Mucosa of stomach (tissue), 1 donor: ENCODE measurements around the gene SNX20.

Experiments used
- H3K27me3 ChIP-seq: one replicate; pipeline ENCODE4 v1.7.0; 2013; ENCODE audit warnings: mild to moderate bottlenecking, low read length; ENCODE audit not compliant: control insufficient read depth, insufficient read depth
- H3K36me3 ChIP-seq: one replicate; pipeline ENCODE4 v1.7.0; 2013; ENCODE audit warnings: low read length; ENCODE audit not compliant: control insufficient read depth, insufficient read depth
- H3K4me1 ChIP-seq: one replicate; pipeline ENCODE4 v1.7.0; 2013; ENCODE audit warnings: mild to moderate bottlenecking, low read length; ENCODE audit not compliant: control insufficient read depth, insufficient read depth
- H3K4me3 ChIP-seq: one replicate; pipeline ENCODE4 v1.7.0; 2013; ENCODE audit warnings: low read length
- H3K9ac ChIP-seq: one replicate; pipeline ENCODE4 v1.7.0; 2013; ENCODE audit warnings: mild to moderate bottlenecking, low read length, moderate library complexity
- H3K9me3 ChIP-seq: one replicate; pipeline ENCODE4 v1.7.0; 2013; ENCODE audit warnings: mild to moderate bottlenecking, low read length, moderate library complexity; ENCODE audit not compliant: control insufficient read depth
- donor health status: Pancreatic carcinoma.

Gene SNX20

GRCh38 chr16:50685462-50686063 lies 4.5 kb upstream of the SNX20 start:
- Histone ChIP-seq H3K4me3 (no peak overlapping the region), H3K27me3 (no peaks in the 10 kb centered on the region), H3K4me1 (no peaks in the 10 kb centered on the region), H3K9me3 (no peaks in the 10 kb centered on the region), H3K36me3 (no peaks in the 10 kb centered on the region), H3K9ac (no peak overlapping the region)

- no peak overlapping the region for H3K9ac ChIP-seq
- no peak overlapping the region for H3K4me3 ChIP-seq
- no peaks in the 10 kb centered on the region for H3K4me1 ChIP-seq
- H3K9me3 ChIP-seq, result no peaks in the 10 kb centered on the region
- H3K36me3 ChIP-seq, result no peaks in the 10 kb centered on the region
- H3K27me3 ChIP-seq, result no peaks in the 10 kb centered on the region
These were observed 3.8 kb upstream of the SNX20 start for GRCh38 chr16:50684823-50685461.

- H3K9ac ChIP-seq, result no peak overlapping the region
- no peaks in the 10 kb centered on the region for H3K36me3 ChIP-seq
- no peak overlapping the region for H3K4me3 ChIP-seq
- H3K4me1 ChIP-seq, result no peaks in the 10 kb centered on the region
- no peaks in the 10 kb centered on the region for H3K9me3 ChIP-seq
- H3K27me3 ChIP-seq, result no peaks in the 10 kb centered on the region
These were observed 2.7 kb upstream of the SNX20 start for GRCh38 chr16:50683689-50684374.

- Histone ChIP-seq H3K4me3 (no peak overlapping the region), H3K36me3 (no peaks in the 10 kb centered on the region), H3K9ac (peak overlapping the region; percentile 44), H3K27me3 (no peaks in the 10 kb centered on the region), H3K9me3 (no peaks in the 10 kb centered on the region), H3K4me1 (no peaks in the 10 kb centered on the region)
These were observed 587 bp downstream of the SNX20 start for GRCh38 chr16:50680556-50680893.

GRCh38 chr16:50679676-50680555 lies 1.2 kb downstream of the SNX20 start:
- no peaks in the 10 kb centered on the region for H3K4me1 ChIP-seq
- no peaks in the 10 kb centered on the region for H3K27me3 ChIP-seq
- H3K9ac ChIP-seq, result peak overlapping the region; percentile 44
- no peak overlapping the region for H3K4me3 ChIP-seq
- H3K36me3 ChIP-seq, result no peaks in the 10 kb centered on the region
- no peaks in the 10 kb centered on the region for H3K9me3 ChIP-seq

GRCh38 chr16:50679266-50679665 lies 1.8 kb downstream of the SNX20 start:
- Histone ChIP-seq H3K4me1 (no peaks in the 10 kb centered on the region), H3K27me3 (no peaks in the 10 kb centered on the region), H3K4me3 (no peak overlapping the region), H3K36me3 (no peaks in the 10 kb centered on the region), H3K9ac (no peak overlapping the region), H3K9me3 (no peaks in the 10 kb centered on the region)

- H3K36me3 ChIP-seq, result no peaks in the 10 kb centered on the region
- no peak overlapping the region for H3K4me3 ChIP-seq
- no peaks in the 10 kb centered on the region for H3K27me3 ChIP-seq
- no peak overlapping the region for H3K9ac ChIP-seq
- no peaks in the 10 kb centered on the region for H3K4me1 ChIP-seq
- H3K9me3 ChIP-seq, result no peaks in the 10 kb centered on the region
These were observed 2.6 kb downstream of the SNX20 start for GRCh38 chr16:50678531-50678930.

GRCh38 chr16:50677351-50677750 lies 3.8 kb downstream of the SNX20 start:
- no peak overlapping the region for H3K4me3 ChIP-seq
- no peaks in the 10 kb centered on the region for H3K9me3 ChIP-seq
- no peak overlapping the region for H3K9ac ChIP-seq
- H3K27me3 ChIP-seq, result no peaks in the 10 kb centered on the region
- no peaks in the 10 kb centered on the region for H3K36me3 ChIP-seq
- H3K4me1 ChIP-seq, result no peaks in the 10 kb centered on the region

- H3K4me3 ChIP-seq, result no peak overlapping the region
- H3K4me1 ChIP-seq, result no peaks in the 10 kb centered on the region
- H3K9me3 ChIP-seq, result peaks cover 3% of the 10 kb centered on the region
- H3K36me3 ChIP-seq, result no peaks in the 10 kb centered on the region
- H3K27me3 ChIP-seq, result no peaks in the 10 kb centered on the region
- no peak overlapping the region for H3K9ac ChIP-seq
These were observed 4.4 kb downstream of the SNX20 start for GRCh38 chr16:50676684-50677225.

GRCh38 chr16:50675686-50676610 lies 5.2 kb downstream of the SNX20 start:
- Histone ChIP-seq H3K9me3 (peaks cover 5% of the 10 kb centered on the region), H3K4me3 (no peak overlapping the region), H3K4me1 (no peaks in the 10 kb centered on the region), H3K9ac (no peak overlapping the region), H3K27me3 (no peaks in the 10 kb centered on the region), H3K36me3 (no peaks in the 10 kb centered on the region)

- no peaks in the 10 kb centered on the region for H3K4me1 ChIP-seq
- no peaks in the 10 kb centered on the region for H3K27me3 ChIP-seq
- H3K9me3 ChIP-seq, result peaks cover 5% of the 10 kb centered on the region
- no peaks in the 10 kb centered on the region for H3K36me3 ChIP-seq
- H3K4me3 ChIP-seq, result no peak overlapping the region
- no peak overlapping the region for H3K9ac ChIP-seq
These were observed 6.3 kb downstream of the SNX20 start for GRCh38 chr16:50674831-50675230.
